Measurements from ENCODE around the gene CARD6. TPM values are rescaled to one million over a fixed set of nuclear protein-coding genes. Genes with fewer than 3 reads are reported as not detected.

Gene CARD6
- total and polyA plus RNA-seq, 4 donors = 1.6 to 3.2 (median 2.1) TPM

DNA sequence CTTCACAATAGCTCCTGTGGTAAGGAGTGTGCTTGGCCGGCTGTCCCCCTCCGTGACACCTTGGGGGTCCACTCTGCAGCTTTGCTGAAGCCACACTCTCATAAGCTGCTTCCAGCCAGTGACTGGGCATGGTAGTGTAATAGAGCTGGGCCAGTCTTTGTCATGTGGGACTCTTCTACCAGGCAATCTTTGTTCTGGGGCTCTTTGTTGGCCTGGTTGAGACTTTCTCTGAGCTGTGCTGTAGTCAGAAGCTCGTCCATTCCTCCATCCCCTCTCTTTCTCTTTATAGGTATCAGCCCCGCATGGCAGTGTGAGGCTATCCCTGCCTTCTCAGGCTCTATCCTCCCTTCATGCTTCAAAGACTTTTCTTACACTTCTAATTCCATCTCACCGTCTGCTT is 25.7 kb downstream of the CARD6 start:
- 81% methylated on average over 5 of the region's 5 CpGs for WGBS
- Histone ChIP-seq H3K27ac (ENCODE audit: low read depth in 1 of 2, low read length in 2 of 2) (no peak overlapping the region), H3K4me1 (ENCODE audit: control insufficient read depth in 4 of 4, insufficient read depth in 4 of 4, low read length in 3 of 4) (no peaks in the 10 kb centered on the region), H3K4me3 (ENCODE audit: low read depth in 1 of 3, low read length in 3 of 3) (no peak overlapping the region), H3K9me3 (ENCODE audit: control insufficient read depth in 4 of 4, low read length in 3 of 4) (peaks cover 0 to 2% (median 0%) of the 10 kb centered on the region in 4 donors), H3K27me3 (ENCODE audit: control insufficient read depth in 4 of 4, insufficient read depth in 4 of 4, low read length in 3 of 4) (no peaks in the 10 kb centered on the region), H3K36me3 (ENCODE audit: control insufficient read depth in 4 of 4, insufficient read depth in 3 of 4, low read depth in 1 of 4, low read length in 3 of 4) (no peaks in the 10 kb centered on the region), H3K9ac (ENCODE audit: low read depth in 1 of 2, low read length in 2 of 2) (no peak overlapping the region)
- DNase-seq (ENCODE audit: low spot score) = no peak
- TF ChIP-seq NR2F2 (IDR thresholded peaks at IDR 0.05) (no peak), CTCF (IDR thresholded peaks at IDR 0.05; ENCODE audit: low read depth, low read length, missing input control) (no peak), GABPA (IDR thresholded peaks at IDR 0.05 in 1 of 2, conservative IDR thresholded peaks at IDR 0.05 in 1 of 2) (no peak), FOXA2 (IDR thresholded peaks at IDR 0.05) (no peak), RAD21 (IDR thresholded peaks at IDR 0.05) (no peak), RXRA (IDR thresholded peaks at IDR 0.05) (no peak), ZBTB33 (IDR thresholded peaks at IDR 0.05) (no peak), HNF4A (conservative IDR thresholded peaks at IDR 0.05) (no peak), TAF1 (conservative IDR thresholded peaks at IDR 0.05) (no peak), YY1 (IDR thresholded peaks at IDR 0.05) (no peak), FOXA1 (IDR thresholded peaks at IDR 0.05) (no peak), JUND (IDR thresholded peaks at IDR 0.05) (no peak), HNF4G (IDR thresholded peaks at IDR 0.05) (no peak), SP1 (IDR thresholded peaks at IDR 0.05) (no peak)
- TF ChIP-seq, protein P1, sequence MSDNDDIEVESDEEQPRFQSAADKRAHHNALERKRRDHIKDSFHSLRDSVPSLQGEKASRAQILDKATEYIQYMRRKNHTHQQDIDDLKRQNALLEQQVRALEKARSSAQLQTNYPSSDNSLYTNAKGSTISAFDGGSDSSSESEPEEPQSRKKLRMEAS (IDR thresholded peaks at IDR 0.05) = no peak
- TF ChIP-seq, protein P2, sequence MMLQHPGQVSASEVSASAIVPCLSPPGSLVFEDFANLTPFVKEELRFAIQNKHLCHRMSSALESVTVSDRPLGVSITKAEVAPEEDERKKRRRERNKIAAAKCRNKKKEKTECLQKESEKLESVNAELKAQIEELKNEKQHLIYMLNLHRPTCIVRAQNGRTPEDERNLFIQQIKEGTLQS (IDR thresholded peaks at IDR 0.05) = no peak

GRCh38 chr5:40869384-40869783 is 28.2 kb downstream of the CARD6 start:
- Histone ChIP-seq H3K4me3 (ENCODE audit: low read depth in 1 of 3, low read length in 3 of 3) (no peak overlapping the region), H3K36me3 (ENCODE audit: control insufficient read depth in 4 of 4, insufficient read depth in 3 of 4, low read depth in 1 of 4, low read length in 3 of 4) (no peaks in the 10 kb centered on the region), H3K4me1 (ENCODE audit: control insufficient read depth in 4 of 4, insufficient read depth in 4 of 4, low read length in 3 of 4) (no peaks in the 10 kb centered on the region), H3K9me3 (ENCODE audit: control insufficient read depth in 4 of 4, low read length in 3 of 4) (no peaks in the 10 kb centered on the region), H3K9ac (ENCODE audit: low read depth in 1 of 2, low read length in 2 of 2) (no peak overlapping the region), H3K27ac (ENCODE audit: low read depth in 1 of 2, low read length in 2 of 2) (no peak overlapping the region), H3K27me3 (ENCODE audit: control insufficient read depth in 4 of 4, insufficient read depth in 4 of 4, low read length in 3 of 4) (no peaks in the 10 kb centered on the region)
- no peak for DNase-seq (ENCODE audit: low spot score)
- no peak for TF ChIP-seq SP1 (IDR thresholded peaks at IDR 0.05)
- TF ChIP-seq GABPA (IDR thresholded peaks at IDR 0.05 in 1 of 2, conservative IDR thresholded peaks at IDR 0.05 in 1 of 2) = no peak
- no peak for TF ChIP-seq JUND (IDR thresholded peaks at IDR 0.05)
- TF ChIP-seq NR2F2 (IDR thresholded peaks at IDR 0.05) = no peak
- no peak for TF ChIP-seq YY1 (IDR thresholded peaks at IDR 0.05)
- TF ChIP-seq HNF4G (IDR thresholded peaks at IDR 0.05) = no peak
- no peak for TF ChIP-seq TAF1 (conservative IDR thresholded peaks at IDR 0.05)
- TF ChIP-seq HNF4A (conservative IDR thresholded peaks at IDR 0.05) = no peak
- TF ChIP-seq, protein P2 (IDR thresholded peaks at IDR 0.05) = no peak
- 88% methylated on average over 1 of the region's 1 CpG for WGBS
